PC-3 (cell line): ENCODE measurements around the gene NDUFAF4. TPM values are rescaled to one million over a fixed set of nuclear protein-coding genes. Genes with fewer than 3 reads are reported as not detected.

Experiments
- ATAC-seq: fragments of 200-7000 bp; cut with Tn5 transposase; 2 replicates; pipeline ENCODE4 v1.9.1; 2020; ENCODE audit warnings: mild to moderate bottlenecking, moderate library complexity
- BruUV-seq: library from RNA; stranded (reverse); fragments of 400-500 nt; replicated peaks from 2 replicates; lab custom pipeline; 2021; lab: Mats Ljungman, UMichigan
- CTCF ChIA-PET: fragments of 300-600 bp; sonication (Branson Sonifier 250); formaldehyde crosslinking; loops from one replicate; lab custom pipeline; 2022; ENCODE audit warnings: antibody characterized with exemption; lab: Charles Lee
- POLR2A ChIA-PET: fragments of 300-600 bp; sonication (Branson Sonifier 250); formaldehyde crosslinking; loops from one replicate; lab custom pipeline; 2022; ENCODE audit warnings: antibody characterized with exemption; ENCODE audit not compliant: unreplicated experiment; lab: Charles Lee
- DNase-seq: peaks from one replicate; pipeline ENCODE4 v3.0.0-alpha.2; 2015
- H2AFZ ChIP-seq: fragments of 300-600 bp; sonication (generic); 2 replicates; pipeline ENCODE4 v1.6.0; 2016; ENCODE audit warnings: antibody characterized with exemption, low read length
- H3F3A ChIP-seq: fragments of 300-600 bp; sonication (generic); one replicate; pipeline ENCODE4 v1.6.0; 2017; ENCODE audit warnings: antibody characterized with exemption, low read length, control low read depth, mild to moderate bottlenecking; ENCODE audit not compliant: unreplicated experiment
- H3K27ac ChIP-seq: fragments of 300-600 bp; sonication (generic); 2 replicates; pipeline ENCODE4 v1.5.1; 2016; ENCODE audit warnings: mild to moderate bottlenecking, low read length
- H3K27me3 ChIP-seq: fragments of 300-600 bp; sonication (generic); 2 replicates; pipeline ENCODE4 v1.6.1; 2016; ENCODE audit warnings: low read length, mixed read lengths
- H3K36me3 ChIP-seq: fragments of 300-600 bp; sonication (generic); 2 replicates; pipeline ENCODE4 v1.6.1; 2016; ENCODE audit warnings: low read depth, mixed run types, low read length, mixed read lengths
- H3K4me1 ChIP-seq: fragments of 300-600 bp; sonication (generic); 2 replicates; pipeline ENCODE4 v1.5.1; 2016; ENCODE audit warnings: low read length; ENCODE audit not compliant: insufficient read depth
- H3K4me2 ChIP-seq: fragments of 300-600 bp; sonication (generic); 2 replicates; pipeline ENCODE4 v1.6.0; 2016; ENCODE audit warnings: low read length
- H3K4me3 ChIP-seq: fragments of 300-600 bp; sonication (generic); 2 replicates; pipeline ENCODE4 v1.5.1; 2016; ENCODE audit warnings: mild to moderate bottlenecking, low read length, mixed read lengths
- H3K79me2 ChIP-seq: fragments of 300-600 bp; sonication (generic); 2 replicates; pipeline ENCODE4 v1.6.1; 2017; ENCODE audit warnings: low read length, mixed read lengths
- H3K9ac ChIP-seq: fragments of 300-600 bp; sonication (generic); 2 replicates; pipeline ENCODE4 v1.6.0; 2016; ENCODE audit warnings: mild to moderate bottlenecking, low read length
- H3K9me2 ChIP-seq: fragments of 300-600 bp; sonication (generic); replicated peaks from 2 replicates; pipeline ENCODE4 v1.6.1; 2016; ENCODE audit warnings: mixed run types, low read length, mixed read lengths
- H3K9me3 ChIP-seq: fragments of 300-600 bp; sonication (generic); 2 replicates; pipeline ENCODE4 v1.6.1; 2016; ENCODE audit warnings: low read length, mixed read lengths
- H4K20me1 ChIP-seq: fragments of 300-600 bp; sonication (generic); 2 replicates; pipeline ENCODE4 v1.6.1; 2016; ENCODE audit warnings: low read length, mixed read lengths
- EZH2 ChIP-seq: fragments of 300-600 bp; sonication (generic); IDR thresholded peaks from one replicate; pipeline ENCODE4 v1.6.1; 2017; ENCODE audit warnings: antibody characterized with exemption, mild to moderate bottlenecking, low read length; ENCODE audit not compliant: unreplicated experiment
- EZH2phosphoT487 ChIP-seq: fragments of 300-600 bp; sonication (generic); IDR thresholded peaks from 2 replicates; pipeline ENCODE4 v1.6.1; 2018; ENCODE audit warnings: mild to moderate bottlenecking, antibody characterized with exemption, low read length, borderline replicate concordance
- intact Hi-C: fragments of 100-400 bp; cut with micrococcal nuclease; formaldehyde crosslinking; loops from 2 replicates; pipeline ENCODE4 v1.9.0; 2023
- total RNA-seq: library from RNA; depleted of rRNA; stranded (reverse); fragments of >200 nt; gene quantifications from 2 replicates; pipeline ENCODE4 v1.2.3, GENCODE V29; 2014
- TF ChIP-seq, protein P1 (sequence below): fragments of 300-600 bp; sonication (generic); conservative IDR thresholded peaks from 2 replicates; pipeline ENCODE4 v1.5.1; 2017; ENCODE audit warnings: antibody characterized with exemption, low read depth, mild to moderate bottlenecking, low read length

Gene NDUFAF4
- total RNA-seq, 1 experiment from 2014 or later, result 24.2 TPM

DNA sequence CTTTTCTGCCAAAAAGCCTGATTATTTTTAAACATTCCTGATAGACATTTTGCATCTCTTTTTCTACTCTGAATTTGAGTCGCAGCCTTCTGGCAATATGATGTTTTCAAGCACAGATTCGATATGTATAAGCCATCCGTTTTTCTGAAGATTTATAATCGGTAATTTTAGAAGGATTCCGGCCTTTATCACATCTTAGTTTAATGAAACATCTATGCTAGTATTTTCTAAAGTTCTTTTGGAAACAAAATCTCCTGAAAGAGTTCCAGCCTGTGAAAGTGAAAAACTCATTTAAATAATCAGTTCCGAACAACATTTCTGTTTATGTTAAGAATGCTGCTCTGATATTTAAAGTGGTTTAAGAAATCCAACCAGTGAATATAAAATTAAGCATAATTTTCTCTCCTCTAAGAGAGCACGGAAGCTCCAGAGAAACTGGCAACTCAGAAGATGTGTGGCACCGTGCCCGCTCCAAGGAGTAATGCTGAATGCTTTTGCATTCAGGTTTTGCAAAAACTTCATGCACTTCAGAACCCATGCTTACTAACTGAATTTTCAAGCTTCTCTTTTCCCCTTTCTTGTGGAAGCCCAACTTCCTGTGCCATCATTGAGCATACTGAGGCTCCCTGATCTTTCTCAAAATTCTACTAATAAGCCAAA, 20.7 kb downstream of the NDUFAF4 start:
- no peak for TF ChIP-seq EZH2phosphoT487
- TF ChIP-seq, protein P1, sequence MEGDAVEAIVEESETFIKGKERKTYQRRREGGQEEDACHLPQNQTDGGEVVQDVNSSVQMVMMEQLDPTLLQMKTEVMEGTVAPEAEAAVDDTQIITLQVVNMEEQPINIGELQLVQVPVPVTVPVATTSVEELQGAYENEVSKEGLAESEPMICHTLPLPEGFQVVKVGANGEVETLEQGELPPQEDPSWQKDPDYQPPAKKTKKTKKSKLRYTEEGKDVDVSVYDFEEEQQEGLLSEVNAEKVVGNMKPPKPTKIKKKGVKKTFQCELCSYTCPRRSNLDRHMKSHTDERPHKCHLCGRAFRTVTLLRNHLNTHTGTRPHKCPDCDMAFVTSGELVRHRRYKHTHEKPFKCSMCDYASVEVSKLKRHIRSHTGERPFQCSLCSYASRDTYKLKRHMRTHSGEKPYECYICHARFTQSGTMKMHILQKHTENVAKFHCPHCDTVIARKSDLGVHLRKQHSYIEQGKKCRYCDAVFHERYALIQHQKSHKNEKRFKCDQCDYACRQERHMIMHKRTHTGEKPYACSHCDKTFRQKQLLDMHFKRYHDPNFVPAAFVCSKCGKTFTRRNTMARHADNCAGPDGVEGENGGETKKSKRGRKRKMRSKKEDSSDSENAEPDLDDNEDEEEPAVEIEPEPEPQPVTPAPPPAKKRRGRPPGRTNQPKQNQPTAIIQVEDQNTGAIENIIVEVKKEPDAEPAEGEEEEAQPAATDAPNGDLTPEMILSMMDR, result no peak
- no peak for TF ChIP-seq EZH2
- no peaks in the 10 kb centered on the region for H3K9me3 ChIP-seq
- no peak overlapping the region for H3K27ac ChIP-seq
- no peak for DNase-seq
- intact Hi-C loops, result no loop called here
- POLR2A ChIA-PET, result interaction anchor here (0.6 kb wide), 1 partner anchor 141 kb away, joined by 4 read pairs; no protein-coding TSS in a partner anchor
- H3F3A ChIP-seq, result no peaks in the 10 kb centered on the region
- H3K4me1 ChIP-seq, result no peaks in the 10 kb centered on the region
- ATAC-seq, result no peak
- H3K9me2 ChIP-seq, result no peaks in the 10 kb centered on the region
- H4K20me1 ChIP-seq, result no peaks in the 10 kb centered on the region
- no peak overlapping the region for H3K4me2 ChIP-seq
- peaks cover 13% of the 10 kb centered on the region; the same call in 1 of the 2 replicates for H3K27me3 ChIP-seq
- no peaks in the 10 kb centered on the region for H3K36me3 ChIP-seq
- CTCF ChIA-PET, result no interaction called here
- no TSS peak for BruUV-seq
- no peak overlapping the region for H3K9ac ChIP-seq
- H3K79me2 ChIP-seq, result no peaks in the 10 kb centered on the region
- no peak overlapping the region for H2AFZ ChIP-seq
- no peak overlapping the region for H3K4me3 ChIP-seq

DNA sequence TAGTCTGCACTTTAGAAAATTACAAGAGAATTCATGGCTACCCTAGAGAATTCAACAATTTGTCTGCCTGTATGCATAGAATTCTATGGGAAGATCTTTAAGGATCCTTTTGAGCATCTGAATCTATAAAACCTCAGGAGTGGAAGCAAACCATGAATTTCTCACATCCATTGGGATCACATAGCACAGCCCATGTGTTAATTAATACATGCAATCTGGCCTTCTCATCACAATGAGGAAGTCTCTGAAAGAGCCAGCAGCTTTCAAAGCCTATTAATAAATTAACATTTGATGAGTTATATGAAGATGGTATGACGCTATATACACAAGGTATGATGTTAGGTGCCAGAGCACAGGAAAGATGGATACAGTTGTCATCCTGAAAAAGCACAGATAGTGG, 24.7 kb downstream of the NDUFAF4 start:
- POLR2A ChIA-PET, result no interaction called here
- H3K27me3 ChIP-seq, result peaks cover 16% of the 10 kb centered on the region; the same call in 1 of the 2 replicates
- H3K4me1 ChIP-seq, result no peaks in the 10 kb centered on the region
- TF ChIP-seq, protein P1, result no peak
- TF ChIP-seq EZH2phosphoT487 (no peak), EZH2 (no peak)
- no peak overlapping the region for H3K27ac ChIP-seq
- DNase-seq (no peak), ATAC-seq (no peak)
- no peak overlapping the region for H3K4me2 ChIP-seq
- no peak overlapping the region for H3K9ac ChIP-seq
- H3F3A ChIP-seq, result no peaks in the 10 kb centered on the region
- BruUV-seq, result no TSS peak
- H3K4me3 ChIP-seq, result no peak overlapping the region
- H3K36me3 ChIP-seq, result no peaks in the 10 kb centered on the region
- H4K20me1 ChIP-seq, result no peaks in the 10 kb centered on the region
- H3K79me2 ChIP-seq, result no peaks in the 10 kb centered on the region
- CTCF ChIA-PET, result no interaction called here
- H3K9me2 ChIP-seq, result no peaks in the 10 kb centered on the region
- H3K9me3 ChIP-seq, result no peaks in the 10 kb centered on the region
- intact Hi-C loops, result no loop called here
- no peak overlapping the region for H2AFZ ChIP-seq

DNA sequence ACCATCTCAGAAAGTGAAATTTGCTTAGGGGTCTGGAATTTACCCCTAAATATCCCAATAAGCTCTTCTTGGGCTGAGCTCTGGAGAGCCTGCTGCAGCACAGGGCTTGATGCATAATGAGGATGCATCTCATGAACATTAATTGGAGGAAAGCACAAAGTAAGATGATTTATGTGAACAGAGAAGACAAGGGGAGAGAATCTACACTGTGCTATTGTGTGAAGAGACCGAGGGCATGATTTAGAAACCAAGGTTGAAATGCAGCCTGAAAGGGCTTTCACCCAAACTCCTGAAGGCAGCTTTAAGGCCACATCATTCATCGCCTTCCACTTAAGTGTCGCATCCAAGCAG, 32.7 kb downstream of the NDUFAF4 start:
- intact Hi-C loops, result no loop called here
- Histone ChIP-seq H3K27ac (no peak overlapping the region), H3K9ac (no peak overlapping the region), H3K4me3 (no peak overlapping the region), H2AFZ (no peak overlapping the region), H3K36me3 (no peaks in the 10 kb centered on the region), H3K9me2 (no peaks in the 10 kb centered on the region), H3F3A (no peaks in the 10 kb centered on the region), H3K9me3 (no peaks in the 10 kb centered on the region), H3K27me3 (peaks cover 26% of the 10 kb centered on the region), H4K20me1 (no peaks in the 10 kb centered on the region), H3K4me2 (no peak overlapping the region), H3K79me2 (no peaks in the 10 kb centered on the region), H3K4me1 (no peaks in the 10 kb centered on the region)
- DNase-seq, result no peak
- ATAC-seq, result no peak
- ChIA-PET POLR2A (no interaction called here), CTCF (interaction anchor here (0.6 kb wide), 1 partner anchor 33 kb away, joined by 3 read pairs; no protein-coding TSS in a partner anchor)
- BruUV-seq, result no TSS peak
- TF ChIP-seq EZH2phosphoT487 (no peak), EZH2 (no peak)
- TF ChIP-seq, protein P1, result no peak
